Globus pallidus (tissue), 1 donor: ENCODE data around the gene TCF25.
"Not testable (repeated sequence)": the region's sequence is repeated elsewhere in the genome, so short reads cannot be mapped to it uniquely, and the experiment has no call there.

ENCODE experiments used
- DNase-seq: peaks from one replicate; pipeline ENCODE4 v3.0.0-alpha.2; 2015; ENCODE audit warnings: low spot score

TCF25 gene

DNA sequence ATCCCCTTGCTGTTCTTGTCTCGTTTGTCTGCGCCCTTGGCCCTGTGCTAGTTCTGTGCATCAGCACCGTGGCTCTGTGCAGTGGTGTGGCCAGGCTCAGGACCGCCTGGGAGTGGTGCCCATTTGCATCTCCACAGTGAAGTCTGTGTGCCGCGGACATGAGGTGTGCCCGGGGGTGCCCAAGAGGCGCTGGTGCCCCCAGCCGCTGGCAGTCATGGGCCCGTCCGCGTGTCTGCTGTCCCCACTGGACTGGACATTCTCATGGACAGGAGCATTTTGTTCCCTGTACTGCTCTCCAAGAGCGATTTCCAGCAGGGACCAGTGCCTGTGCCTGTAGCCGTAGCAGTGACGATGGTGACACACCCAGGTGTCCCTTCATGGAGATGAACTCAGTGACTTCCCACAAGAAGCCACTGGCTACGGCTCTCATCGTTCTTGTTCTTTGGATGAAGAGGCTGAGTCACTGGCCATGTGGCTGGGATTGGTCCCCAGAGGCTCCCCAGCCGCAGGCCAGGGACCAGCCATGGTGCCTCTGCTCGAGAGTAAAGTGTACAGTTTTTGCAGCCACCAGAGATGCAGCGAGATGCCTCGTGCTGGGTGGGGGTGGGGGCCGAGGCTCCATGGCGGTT is 32.2 kb downstream of the TCF25 start:
- DNase-seq: no peak

GRCh38 chr16:89906140-89907025 is 33.0 kb downstream of the TCF25 start:
- DNase-seq: no peak

GRCh38 chr16:89907055-89907814 is 33.8 kb downstream of the TCF25 start:
- DNase-seq: no peak

DNA sequence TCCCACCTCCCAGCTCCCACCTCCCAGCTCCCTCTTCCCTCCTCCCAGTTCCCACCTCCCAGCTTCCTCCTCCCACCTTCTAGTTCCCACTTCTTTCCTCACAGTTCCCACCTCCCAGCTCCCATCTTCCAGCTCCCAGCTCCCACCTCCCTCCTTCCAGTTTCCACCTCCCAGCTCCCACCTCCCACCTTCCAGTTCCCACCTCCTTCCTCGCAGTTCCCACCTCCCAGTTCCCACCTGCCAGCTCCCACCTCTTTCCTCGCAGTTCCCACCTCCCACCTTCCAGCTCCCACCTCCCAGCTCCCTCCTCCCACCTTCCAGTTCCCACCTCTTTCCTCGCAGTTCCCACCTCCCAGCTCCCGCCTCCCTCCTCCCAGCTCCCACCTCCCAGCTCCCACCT is 34.8 kb downstream of the TCF25 start:
- DNase-seq: no peak

GRCh38 chr16:89909777-89910716 is 36.7 kb downstream of the TCF25 start:
- peak; percentile 74 for DNase-seq

DNA sequence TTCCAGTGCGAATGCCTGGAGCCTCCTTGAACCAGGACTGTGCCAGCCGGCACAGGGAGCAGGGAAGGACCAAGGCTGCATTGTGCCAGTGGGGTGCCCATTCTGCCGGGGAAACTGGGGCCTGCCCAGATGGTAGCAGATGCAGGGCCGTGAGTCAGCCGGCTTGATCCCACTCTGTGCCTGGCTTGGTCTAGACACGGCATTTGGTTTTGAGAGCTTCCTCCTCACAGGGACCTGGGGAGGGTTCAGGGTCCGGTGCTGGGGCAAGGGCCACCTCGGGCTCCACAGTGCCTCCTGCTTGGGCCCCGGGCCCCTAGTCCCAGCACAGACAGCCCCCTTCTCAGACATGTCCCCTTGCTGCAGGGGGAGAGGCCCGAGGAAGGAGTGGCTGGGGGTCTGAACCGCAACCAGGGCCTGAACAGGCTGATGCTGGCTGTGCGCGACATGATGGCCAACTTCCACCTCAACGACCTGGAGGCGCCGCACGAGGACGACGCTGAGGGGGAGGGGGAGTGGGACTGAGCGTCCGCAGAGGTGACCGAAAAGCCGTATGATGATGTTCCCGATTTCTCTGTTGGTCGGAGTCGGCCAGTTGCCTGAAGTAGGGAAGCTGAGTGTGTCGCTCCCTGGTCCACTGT is 37.4 kb downstream of the TCF25 start:
- DNase-seq: no peak

GRCh38 chr16:89911375-89911774 is 38.0 kb downstream of the TCF25 start:
- DNase-seq: no peak

- no peak for DNase-seq
Measured at GRCh38 chr16:89912143-89912542, 38.8 kb downstream of the TCF25 start.

GRCh38 chr16:89912627-89913026 is 39.2 kb downstream of the TCF25 start:
- no peak for DNase-seq

DNA sequence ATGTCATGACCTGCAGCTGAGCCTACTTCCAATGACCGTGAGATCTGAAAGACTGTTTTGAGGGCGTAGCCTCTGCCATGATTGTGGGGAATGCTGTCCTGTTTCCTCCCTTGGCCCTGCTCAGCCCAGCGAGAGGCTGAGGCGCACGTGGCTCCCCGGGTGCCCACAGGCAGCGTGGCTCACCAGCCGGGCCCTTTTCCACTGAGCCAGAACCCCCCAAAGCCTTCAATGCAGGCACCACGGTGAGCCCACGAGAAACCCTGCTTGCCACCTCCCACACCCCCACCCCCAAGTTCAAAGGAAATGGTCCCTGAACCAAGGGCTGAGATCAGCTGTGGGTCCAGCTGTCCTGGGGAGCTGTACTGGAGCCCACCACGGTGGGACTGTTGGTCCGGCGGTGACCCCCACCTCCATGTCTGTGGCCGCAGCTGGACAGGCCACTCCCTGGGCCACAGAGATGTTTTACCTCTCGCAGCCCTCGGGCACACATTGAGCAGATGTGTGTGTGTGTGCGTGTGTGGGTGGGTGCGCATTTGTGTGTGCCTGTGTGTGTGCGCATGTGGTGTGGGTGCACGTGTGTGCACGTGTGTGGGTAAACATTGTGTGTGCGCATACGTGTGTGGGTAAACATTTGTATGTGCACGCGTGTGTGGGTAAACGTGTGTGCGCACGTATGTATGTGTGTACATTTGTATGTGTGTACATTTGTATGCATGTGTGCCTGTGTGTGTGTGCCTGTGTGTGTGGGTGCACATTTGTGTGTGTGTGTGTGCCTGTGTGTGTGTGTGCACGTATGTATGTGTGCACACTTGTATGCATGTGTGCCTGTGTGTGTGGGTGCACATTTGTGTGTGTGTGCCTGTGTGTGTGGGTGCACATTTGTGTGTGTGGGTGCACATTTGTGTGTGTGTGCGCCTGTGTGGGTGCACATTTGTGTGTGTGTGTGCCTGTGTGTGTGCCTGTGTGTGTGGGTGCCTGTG is 40.3 kb downstream of the TCF25 start:
- DNase-seq: no peak

DNA sequence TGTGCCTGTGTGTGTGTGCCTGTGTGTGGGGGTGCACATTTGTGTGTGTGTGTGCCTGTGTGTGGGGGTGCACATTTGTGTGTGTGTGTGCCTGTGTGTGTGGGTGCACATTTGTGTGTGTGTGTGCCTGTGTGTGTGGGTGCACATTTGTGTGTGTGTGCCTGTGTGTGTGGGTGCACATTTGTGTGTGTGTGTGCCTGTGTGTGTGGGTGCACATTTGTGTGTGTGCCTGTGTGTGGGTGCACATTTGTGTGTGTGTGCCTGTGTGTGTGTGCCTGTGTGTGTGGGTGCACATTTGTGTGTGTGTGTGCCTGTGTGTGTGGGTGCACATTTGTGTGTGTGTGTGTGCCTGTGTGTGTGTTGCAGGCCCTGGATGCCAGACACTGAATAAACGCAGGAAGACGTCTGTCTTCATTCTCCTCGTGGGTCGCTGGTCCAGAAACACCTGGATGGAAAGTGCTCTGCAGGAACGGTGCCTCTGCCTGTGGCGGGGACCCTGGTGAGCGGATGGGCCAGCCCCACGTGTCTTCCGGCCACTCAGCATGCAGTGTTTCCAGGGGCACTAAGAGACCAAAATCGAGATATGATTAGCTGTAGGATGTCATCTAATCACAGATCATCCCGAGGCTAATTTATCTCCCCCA is 41.4 kb downstream of the TCF25 start:
- not testable (repeated sequence) for DNase-seq

GRCh38 chr16:89915303-89916232 is 42.2 kb downstream of the TCF25 start:
- DNase-seq: no peak

DNA sequence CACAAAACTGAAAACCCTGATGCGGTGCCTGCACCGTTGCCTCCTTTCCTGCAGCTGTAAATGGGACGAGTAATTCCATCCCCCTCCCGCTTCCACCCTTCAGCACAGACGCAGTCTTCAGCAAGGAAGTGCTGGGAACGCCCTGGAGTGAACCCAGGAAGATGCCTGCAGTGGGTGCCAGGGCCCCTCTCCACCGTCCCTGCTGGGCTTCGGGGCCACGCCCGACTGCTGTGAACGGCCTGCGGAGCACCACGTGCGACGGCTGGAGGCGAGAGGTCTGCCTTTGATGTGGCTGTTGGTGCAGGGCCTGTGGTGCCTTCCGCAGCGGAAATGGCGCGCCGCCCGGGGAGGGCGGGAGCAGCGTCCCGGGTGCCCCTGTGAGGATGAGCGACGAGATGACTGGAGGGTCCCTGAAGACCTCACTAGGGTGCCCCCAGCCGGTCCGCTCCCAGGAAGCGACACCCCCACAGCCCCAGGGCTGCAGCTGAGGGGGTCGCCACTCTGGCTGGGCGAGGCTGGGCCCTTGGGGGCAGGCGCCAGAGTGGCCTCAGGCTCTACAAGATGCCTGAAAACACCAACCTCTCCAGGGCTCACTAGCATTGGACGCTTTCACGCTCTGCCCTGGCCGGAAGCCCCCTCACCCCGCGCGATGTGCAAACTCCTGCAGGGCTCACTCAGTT is 44.5 kb downstream of the TCF25 start:
- no peak for DNase-seq

DNA sequence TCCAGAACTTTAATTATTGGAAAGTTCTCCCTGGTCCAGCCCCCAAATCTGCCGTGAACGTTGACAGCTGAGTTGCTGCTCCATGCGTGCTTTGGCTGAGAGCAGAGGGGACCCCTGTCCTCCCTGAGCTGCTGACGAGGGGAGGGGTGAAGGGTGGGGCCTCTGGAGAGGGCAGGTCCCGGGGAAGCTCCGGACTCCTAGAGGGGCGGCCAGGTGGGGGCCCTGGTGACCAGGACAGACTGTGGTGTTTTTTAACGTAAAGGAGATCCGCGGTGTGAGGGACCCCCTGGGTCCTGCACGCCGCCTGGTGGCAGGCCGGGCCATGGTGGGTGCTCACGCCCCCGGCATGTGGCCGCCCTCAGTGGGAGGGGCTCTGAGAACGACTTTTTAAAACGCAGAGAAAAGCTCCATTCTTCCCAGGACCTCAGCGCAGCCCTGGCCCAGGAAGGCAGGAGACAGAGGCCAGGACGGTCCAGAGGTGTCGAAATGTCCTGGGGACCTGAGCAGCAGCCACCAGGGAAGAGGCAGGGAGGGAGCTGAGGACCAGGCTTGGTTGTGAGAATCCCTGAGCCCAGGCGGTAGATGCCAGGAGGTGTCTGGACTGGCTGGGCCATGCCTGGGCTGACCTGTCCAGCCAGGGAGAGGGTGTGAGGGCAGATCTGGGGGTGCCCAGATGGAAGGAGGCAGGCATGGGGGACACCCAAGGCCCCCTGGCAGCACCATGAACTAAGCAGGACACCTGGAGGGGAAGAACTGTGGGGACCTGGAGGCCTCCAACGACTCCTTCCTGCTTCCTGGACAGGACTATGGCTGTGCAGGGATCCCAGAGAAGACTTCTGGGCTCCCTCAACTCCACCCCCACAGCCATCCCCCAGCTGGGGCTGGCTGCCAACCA is 45.3 kb downstream of the TCF25 start, which contains the start of gene MC1R:
TSS of gene MC1R (plus strand) at position 410 of the 895 bp plus-strand sequence. CDS start at position 807, 397 bp downstream.
- DNase-seq: no peak

DNA sequence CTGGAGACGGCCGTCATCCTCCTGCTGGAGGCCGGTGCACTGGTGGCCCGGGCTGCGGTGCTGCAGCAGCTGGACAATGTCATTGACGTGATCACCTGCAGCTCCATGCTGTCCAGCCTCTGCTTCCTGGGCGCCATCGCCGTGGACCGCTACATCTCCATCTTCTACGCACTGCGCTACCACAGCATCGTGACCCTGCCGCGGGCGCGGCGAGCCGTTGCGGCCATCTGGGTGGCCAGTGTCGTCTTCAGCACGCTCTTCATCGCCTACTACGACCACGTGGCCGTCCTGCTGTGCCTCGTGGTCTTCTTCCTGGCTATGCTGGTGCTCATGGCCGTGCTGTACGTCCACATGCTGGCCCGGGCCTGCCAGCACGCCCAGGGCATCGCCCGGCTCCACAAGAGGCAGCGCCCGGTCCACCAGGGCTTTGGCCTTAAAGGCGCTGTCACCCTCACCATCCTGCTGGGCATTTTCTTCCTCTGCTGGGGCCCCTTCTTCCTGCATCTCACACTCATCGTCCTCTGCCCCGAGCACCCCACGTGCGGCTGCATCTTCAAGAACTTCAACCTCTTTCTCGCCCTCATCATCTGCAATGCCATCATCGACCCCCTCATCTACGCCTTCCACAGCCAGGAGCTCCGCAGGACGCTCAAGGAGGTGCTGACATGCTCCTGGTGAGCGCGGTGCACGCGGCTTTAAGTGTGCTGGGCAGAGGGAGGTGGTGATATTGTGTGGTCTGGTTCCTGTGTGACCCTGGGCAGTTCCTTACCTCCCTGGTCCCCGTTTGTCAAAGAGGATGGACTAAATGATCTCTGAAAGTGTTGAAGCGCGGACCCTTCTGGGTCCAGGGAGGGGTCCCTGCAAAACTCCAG is 46.4 kb downstream of the TCF25 start:
- no peak for DNase-seq
